Nephron progenitor cell (in vitro differentiated cells): ENCODE measurements around the gene LGALS7B.
"Not testable (repeated sequence)": the region's sequence is repeated elsewhere in the genome, so short reads cannot be mapped to it uniquely, and the experiment has no call there.

Source experiments
- DNase-seq: peaks from one replicate; pipeline ENCODE4 v3.0.0; 2021
- H3K27ac Mint-ChIP-seq: 2 replicates; pipeline ENCODE4 v1.8.0; 2021; ENCODE audit warnings: mild to moderate bottlenecking, moderate library complexity, mixed read lengths
- H3K27me3 Mint-ChIP-seq: 2 replicates; pipeline ENCODE4 v1.8.0; 2021; ENCODE audit warnings: mild to moderate bottlenecking, low read depth, mixed read lengths; ENCODE audit not compliant: poor library complexity
- H3K36me3 Mint-ChIP-seq: 2 replicates; pipeline ENCODE4 v1.8.0; 2021; ENCODE audit warnings: low read depth, mixed read lengths
- H3K4me1 Mint-ChIP-seq: 2 replicates; pipeline ENCODE4 v1.8.0; 2021; ENCODE audit warnings: mixed read lengths
- H3K4me3 Mint-ChIP-seq: 2 replicates; pipeline ENCODE4 v1.8.0; 2021; ENCODE audit warnings: mild to moderate bottlenecking, moderate library complexity, mixed read lengths
- H3K9me3 Mint-ChIP-seq: 2 replicates; pipeline ENCODE4 v1.8.0; 2021; ENCODE audit warnings: mild to moderate bottlenecking, moderate library complexity, mixed read lengths
- TF ChIP-seq, protein P1 (sequence below): fragments of 200-600 bp; sonication (generic); IDR thresholded peaks from 2 replicates; pipeline ENCODE4 v1.5.0; 2021; ENCODE audit warnings: antibody characterized with exemption

LGALS7B gene

GRCh38 chr19:38780443-38780842, 8.6 kb upstream of the LGALS7B start:
- no peak overlapping the region for H3K4me3 Mint-ChIP-seq
- TF ChIP-seq, protein P1, sequence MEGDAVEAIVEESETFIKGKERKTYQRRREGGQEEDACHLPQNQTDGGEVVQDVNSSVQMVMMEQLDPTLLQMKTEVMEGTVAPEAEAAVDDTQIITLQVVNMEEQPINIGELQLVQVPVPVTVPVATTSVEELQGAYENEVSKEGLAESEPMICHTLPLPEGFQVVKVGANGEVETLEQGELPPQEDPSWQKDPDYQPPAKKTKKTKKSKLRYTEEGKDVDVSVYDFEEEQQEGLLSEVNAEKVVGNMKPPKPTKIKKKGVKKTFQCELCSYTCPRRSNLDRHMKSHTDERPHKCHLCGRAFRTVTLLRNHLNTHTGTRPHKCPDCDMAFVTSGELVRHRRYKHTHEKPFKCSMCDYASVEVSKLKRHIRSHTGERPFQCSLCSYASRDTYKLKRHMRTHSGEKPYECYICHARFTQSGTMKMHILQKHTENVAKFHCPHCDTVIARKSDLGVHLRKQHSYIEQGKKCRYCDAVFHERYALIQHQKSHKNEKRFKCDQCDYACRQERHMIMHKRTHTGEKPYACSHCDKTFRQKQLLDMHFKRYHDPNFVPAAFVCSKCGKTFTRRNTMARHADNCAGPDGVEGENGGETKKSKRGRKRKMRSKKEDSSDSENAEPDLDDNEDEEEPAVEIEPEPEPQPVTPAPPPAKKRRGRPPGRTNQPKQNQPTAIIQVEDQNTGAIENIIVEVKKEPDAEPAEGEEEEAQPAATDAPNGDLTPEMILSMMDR, result no peak
- no peaks in the 10 kb centered on the region for H3K4me1 Mint-ChIP-seq
- no peak for DNase-seq
- H3K9me3 Mint-ChIP-seq, result no peaks in the 10 kb centered on the region
- H3K27ac Mint-ChIP-seq, result no peak overlapping the region
- H3K27me3 Mint-ChIP-seq, result peaks cover 34% of the 10 kb centered on the region
- H3K36me3 Mint-ChIP-seq, result no peaks in the 10 kb centered on the region

- no peak for DNase-seq
- H3K27me3 Mint-ChIP-seq, result peaks cover 34% of the 10 kb centered on the region
- H3K27ac Mint-ChIP-seq, result no peak overlapping the region
- H3K36me3 Mint-ChIP-seq, result no peaks in the 10 kb centered on the region
- H3K4me1 Mint-ChIP-seq, result no peaks in the 10 kb centered on the region
- TF ChIP-seq, protein P1, result no peak
- no peak overlapping the region for H3K4me3 Mint-ChIP-seq
- no peaks in the 10 kb centered on the region for H3K9me3 Mint-ChIP-seq
These were observed 7.9 kb upstream of the LGALS7B start for GRCh38 chr19:38781058-38781457.

- not testable (repeated sequence) for H3K9me3 Mint-ChIP-seq, H3K36me3 Mint-ChIP-seq, H3K27ac Mint-ChIP-seq, H3K4me3 Mint-ChIP-seq, H3K4me1 Mint-ChIP-seq, DNase-seq
- H3K27me3 Mint-ChIP-seq, result peaks cover 34% of the 10 kb centered on the region
These were observed 6.8 kb upstream of the LGALS7B start for GRCh38 chr19:38782212-38782611.

DNA sequence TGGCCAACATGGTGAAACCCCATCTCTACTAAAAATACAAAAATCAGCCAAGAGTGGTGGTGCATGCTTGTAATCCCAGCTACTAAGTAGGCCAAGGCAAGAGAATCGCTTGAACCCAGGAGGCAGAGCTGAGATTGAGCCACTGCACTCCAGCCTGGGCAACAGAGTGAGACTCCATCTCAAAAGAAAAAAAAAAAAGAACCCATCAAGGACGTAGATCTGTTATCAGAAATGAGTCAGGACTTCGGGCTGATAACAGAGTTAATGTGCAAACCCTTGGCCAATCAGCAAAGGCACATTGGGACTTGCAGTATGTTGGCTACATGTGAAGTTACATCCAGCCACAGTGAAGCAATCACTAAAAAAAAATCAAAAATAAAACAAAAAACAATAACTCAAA, 4.8 kb upstream of the LGALS7B start:
- H3K36me3 Mint-ChIP-seq, result no peaks in the 10 kb centered on the region
- peaks cover 8% of the 10 kb centered on the region for H3K4me1 Mint-ChIP-seq
- no peak overlapping the region for H3K4me3 Mint-ChIP-seq
- H3K9me3 Mint-ChIP-seq, result no peaks in the 10 kb centered on the region
- no peak for DNase-seq
- peaks cover 34% of the 10 kb centered on the region for H3K27me3 Mint-ChIP-seq
- H3K27ac Mint-ChIP-seq, result no peak overlapping the region
- TF ChIP-seq, protein P1, result no peak

- TF ChIP-seq, protein P1, result no peak
- Mint-ChIP-seq H3K36me3 (no peaks in the 10 kb centered on the region), H3K4me1 (peaks cover 8% of the 10 kb centered on the region), H3K27me3 (peaks cover 25% of the 10 kb centered on the region), H3K9me3 (no peaks in the 10 kb centered on the region), H3K4me3 (no peak overlapping the region), H3K27ac (no peak overlapping the region)
- DNase-seq, result no peak
These were observed 3.8 kb upstream of the LGALS7B start for GRCh38 chr19:38785187-38785699.

DNA sequence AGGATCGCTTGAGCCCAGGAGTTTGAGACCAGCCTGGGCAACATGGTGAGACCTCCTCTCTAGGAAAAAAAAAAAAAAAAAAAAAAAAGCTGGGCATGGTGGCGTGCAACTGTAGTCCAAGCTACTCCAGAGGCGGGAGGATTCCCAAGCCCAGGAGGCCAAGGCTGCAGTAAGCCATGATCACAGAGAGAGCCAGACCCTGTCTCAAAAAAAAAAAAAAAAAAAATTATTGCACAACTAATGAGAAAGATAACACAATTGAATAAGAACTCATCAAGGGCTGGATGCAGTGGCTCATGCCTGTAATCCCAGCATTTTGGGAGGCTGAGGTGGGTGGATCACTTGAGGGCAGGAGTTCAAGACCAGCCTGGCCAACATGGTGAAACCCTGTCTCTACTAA, 2.9 kb upstream of the LGALS7B start:
- not testable (repeated sequence) for H3K4me1 Mint-ChIP-seq, H3K36me3 Mint-ChIP-seq, DNase-seq, H3K9me3 Mint-ChIP-seq, H3K4me3 Mint-ChIP-seq, H3K27ac Mint-ChIP-seq
- H3K27me3 Mint-ChIP-seq, result peaks cover 20% of the 10 kb centered on the region

DNA sequence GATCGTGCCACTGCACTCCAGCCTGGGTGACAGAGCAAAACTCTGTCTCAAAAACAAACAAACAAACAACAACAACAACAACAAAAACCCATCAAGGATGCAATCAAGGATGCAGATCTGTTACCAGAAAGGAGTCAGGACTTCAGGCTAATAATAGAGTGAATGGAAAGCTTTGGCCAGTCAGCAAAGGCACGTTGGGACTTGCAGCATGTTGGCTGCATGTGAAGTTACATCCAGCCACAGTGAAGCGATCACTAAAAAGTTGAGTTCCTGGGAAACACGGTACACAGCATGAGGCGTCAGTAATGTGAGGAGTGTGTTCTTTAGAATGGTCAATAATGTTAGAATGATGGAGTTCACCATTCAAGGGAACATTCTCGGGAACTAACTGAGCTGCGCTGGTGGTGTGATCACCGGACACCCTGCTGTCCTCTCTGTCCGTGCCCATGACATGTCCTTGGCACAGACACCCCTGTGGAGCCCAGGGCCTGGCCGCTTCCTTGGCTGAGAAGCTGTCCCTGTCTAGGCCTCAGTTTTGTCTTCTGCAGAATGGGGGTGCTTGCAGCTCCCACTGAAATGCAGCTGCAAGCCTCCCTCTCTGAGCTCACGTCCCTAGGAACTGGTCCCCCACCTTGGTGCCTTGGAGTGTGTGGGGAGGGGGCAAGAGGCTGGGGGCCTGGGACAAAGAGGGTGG, 2.3 kb upstream of the LGALS7B start:
- H3K27ac Mint-ChIP-seq, result no peak overlapping the region
- no peak for DNase-seq
- no peaks in the 10 kb centered on the region for H3K36me3 Mint-ChIP-seq
- H3K4me1 Mint-ChIP-seq, result peaks cover 8% of the 10 kb centered on the region
- TF ChIP-seq, protein P1, result no peak
- no peak overlapping the region for H3K4me3 Mint-ChIP-seq
- peaks cover 20% of the 10 kb centered on the region for H3K27me3 Mint-ChIP-seq
- H3K9me3 Mint-ChIP-seq, result no peaks in the 10 kb centered on the region

DNA sequence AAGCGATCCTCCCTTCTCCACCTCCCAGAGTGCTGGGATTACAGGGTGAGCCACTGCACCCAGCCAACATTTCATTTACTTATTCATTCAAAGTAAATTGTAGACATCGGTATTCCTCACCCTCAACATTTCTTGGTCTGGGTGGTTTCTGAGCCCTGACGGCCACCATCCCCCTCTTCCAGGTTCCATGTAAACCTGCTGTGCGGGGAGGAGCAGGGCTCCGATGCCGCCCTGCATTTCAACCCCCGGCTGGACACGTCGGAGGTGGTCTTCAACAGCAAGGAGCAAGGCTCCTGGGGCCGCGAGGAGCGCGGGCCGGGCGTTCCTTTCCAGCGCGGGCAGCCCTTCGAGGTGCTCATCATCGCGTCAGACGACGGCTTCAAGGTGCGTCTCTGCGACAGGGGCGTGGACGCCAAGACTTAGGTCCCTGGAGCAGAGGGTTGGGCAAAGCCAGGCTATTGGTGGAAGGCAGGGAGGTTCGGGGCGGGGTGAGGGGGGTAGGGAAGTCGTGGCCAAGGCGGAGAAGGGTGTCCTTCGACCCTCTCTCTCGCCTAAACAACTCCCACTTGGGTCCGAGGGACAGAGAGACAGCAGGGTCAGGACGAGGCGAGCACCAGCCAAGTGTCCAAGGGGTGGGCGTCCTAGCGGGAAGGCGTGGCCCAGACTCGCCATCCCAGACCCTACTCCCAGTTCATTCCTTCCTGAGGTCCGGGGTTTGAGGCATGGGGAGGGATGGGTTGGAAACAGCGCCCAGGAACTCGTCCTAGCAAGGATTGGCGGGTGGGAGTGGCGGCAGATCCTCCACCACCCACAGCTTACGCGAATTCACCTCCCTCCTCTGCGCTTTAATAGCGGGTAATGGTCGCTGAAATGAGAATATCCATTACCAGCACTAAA, 1.8 kb downstream of the LGALS7B start:
- not testable (repeated sequence) for H3K36me3 Mint-ChIP-seq, H3K27me3 Mint-ChIP-seq, H3K27ac Mint-ChIP-seq, H3K4me1 Mint-ChIP-seq, H3K4me3 Mint-ChIP-seq, DNase-seq
- peaks cover 12% of the 10 kb centered on the region for H3K9me3 Mint-ChIP-seq

- H3K36me3 Mint-ChIP-seq, H3K27ac Mint-ChIP-seq, H3K4me1 Mint-ChIP-seq, DNase-seq, H3K4me3 Mint-ChIP-seq, H3K27me3 Mint-ChIP-seq: not testable (repeated sequence)
- peaks cover 16% of the 10 kb centered on the region for H3K9me3 Mint-ChIP-seq
These were observed 2.6 kb downstream of the LGALS7B start for GRCh38 chr19:38791451-38792064.
